PFSK-1 (cell line): ENCODE measurements around the gene SP110.

Source experiments
- FOXP2 ChIP-seq: optimal IDR thresholded peaks from 2 replicates; pipeline ENCODE3; 2011; ENCODE audit warnings: borderline replicate concordance, control low read depth, inconsistent platforms; ENCODE audit not compliant: insufficient read depth; ENCODE audit errors: extremely low read length, extremely low read depth
- POLR2AphosphoS5 ChIP-seq: IDR thresholded peaks from 2 replicates; pipeline ENCODE4 v1.6.1; 2012; ENCODE audit warnings: low read depth, mild to moderate bottlenecking, control low read depth, low read length, moderate library complexity
- SIN3A ChIP-seq: IDR thresholded peaks from 2 replicates; pipeline ENCODE4 v1.6.1; 2012; ENCODE audit warnings: mild to moderate bottlenecking, low read length, moderate library complexity, borderline replicate concordance; ENCODE audit not compliant: insufficient read depth
- TAF1 ChIP-seq: IDR thresholded peaks from 2 replicates; pipeline ENCODE4 v1.6.1; 2012; ENCODE audit warnings: low read length, control low read depth, borderline replicate concordance; ENCODE audit not compliant: insufficient read depth
- TF ChIP-seq, protein P1 (sequence below), 2 experiments: IDR thresholded peaks; 2 replicates each; pipeline versions ENCODE4 v1.6.1 to v1.8.0; 2011 to 2012; ENCODE audit warnings: low read depth in 2 of 2, low read length in 2 of 2, control low read depth in 1 of 2, inconsistent platforms in 1 of 2, mild to moderate bottlenecking in 1 of 2, moderate library complexity in 1 of 2; ENCODE audit not compliant: insufficient read depth in 1 of 2

The SP110 gene

DNA sequence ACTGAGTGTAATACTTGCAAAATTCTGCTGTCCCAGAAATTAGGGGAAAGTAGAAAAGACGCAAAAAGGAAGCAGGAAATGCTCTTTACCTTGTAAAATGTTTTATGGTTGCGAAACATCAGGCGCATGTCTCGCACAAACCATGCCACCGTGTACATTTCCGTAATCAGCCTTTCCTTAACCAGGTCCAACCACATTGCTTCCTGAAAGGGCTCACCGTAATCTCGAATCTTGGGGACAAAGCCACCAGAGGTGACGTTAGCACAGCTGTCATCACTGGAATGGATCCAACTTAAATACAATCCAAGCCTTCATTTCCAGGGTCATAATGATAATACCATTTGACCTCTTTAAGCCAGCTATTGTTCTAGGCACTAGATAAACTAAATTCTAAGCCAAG lies 49.3 kb downstream of the SP110 start:
- TF ChIP-seq FOXP2, result no peak
- TF ChIP-seq TAF1, result no peak
- no peak for TF ChIP-seq POLR2AphosphoS5
- TF ChIP-seq, protein P1, sequence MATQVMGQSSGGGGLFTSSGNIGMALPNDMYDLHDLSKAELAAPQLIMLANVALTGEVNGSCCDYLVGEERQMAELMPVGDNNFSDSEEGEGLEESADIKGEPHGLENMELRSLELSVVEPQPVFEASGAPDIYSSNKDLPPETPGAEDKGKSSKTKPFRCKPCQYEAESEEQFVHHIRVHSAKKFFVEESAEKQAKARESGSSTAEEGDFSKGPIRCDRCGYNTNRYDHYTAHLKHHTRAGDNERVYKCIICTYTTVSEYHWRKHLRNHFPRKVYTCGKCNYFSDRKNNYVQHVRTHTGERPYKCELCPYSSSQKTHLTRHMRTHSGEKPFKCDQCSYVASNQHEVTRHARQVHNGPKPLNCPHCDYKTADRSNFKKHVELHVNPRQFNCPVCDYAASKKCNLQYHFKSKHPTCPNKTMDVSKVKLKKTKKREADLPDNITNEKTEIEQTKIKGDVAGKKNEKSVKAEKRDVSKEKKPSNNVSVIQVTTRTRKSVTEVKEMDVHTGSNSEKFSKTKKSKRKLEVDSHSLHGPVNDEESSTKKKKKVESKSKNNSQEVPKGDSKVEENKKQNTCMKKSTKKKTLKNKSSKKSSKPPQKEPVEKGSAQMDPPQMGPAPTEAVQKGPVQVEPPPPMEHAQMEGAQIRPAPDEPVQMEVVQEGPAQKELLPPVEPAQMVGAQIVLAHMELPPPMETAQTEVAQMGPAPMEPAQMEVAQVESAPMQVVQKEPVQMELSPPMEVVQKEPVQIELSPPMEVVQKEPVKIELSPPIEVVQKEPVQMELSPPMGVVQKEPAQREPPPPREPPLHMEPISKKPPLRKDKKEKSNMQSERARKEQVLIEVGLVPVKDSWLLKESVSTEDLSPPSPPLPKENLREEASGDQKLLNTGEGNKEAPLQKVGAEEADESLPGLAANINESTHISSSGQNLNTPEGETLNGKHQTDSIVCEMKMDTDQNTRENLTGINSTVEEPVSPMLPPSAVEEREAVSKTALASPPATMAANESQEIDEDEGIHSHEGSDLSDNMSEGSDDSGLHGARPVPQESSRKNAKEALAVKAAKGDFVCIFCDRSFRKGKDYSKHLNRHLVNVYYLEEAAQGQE (IDR thresholded peaks at IDR 0.05; ENCODE audit: insufficient read depth in 1 of 2, low read depth in 2 of 2, low read length in 2 of 2), result no peak
- TF ChIP-seq SIN3A, result no peak

DNA sequence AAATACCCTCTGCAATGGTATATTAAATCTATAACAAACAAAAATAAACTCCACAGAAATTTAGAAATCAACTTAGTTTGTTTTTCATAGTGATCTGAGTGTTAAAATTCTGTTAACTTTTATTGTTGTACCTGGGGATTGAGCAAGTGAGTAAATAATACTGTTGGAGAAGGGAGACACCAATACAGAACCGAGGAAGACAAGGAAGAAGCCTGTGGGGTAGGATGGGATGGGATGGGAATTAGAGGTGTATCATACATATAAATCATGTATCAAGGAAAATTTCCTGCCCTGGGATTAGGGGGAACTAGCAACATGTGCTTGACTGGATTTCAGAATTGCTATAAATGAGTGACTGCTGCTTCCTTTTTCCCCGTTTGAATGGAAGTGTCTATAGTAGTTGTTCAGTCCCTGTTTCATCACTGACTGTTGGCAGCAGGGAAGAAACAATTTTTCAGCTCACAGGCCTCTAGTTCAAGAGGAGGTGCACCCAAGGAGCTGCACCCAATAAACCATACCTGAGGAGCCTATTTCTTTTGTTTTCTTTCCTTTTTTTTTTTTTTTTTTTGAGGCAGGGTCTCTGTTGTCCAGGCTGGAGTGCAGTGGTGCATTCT lies 53.1 kb downstream of the SP110 start:
- TF ChIP-seq, protein P1 (IDR thresholded peaks at IDR 0.05; ENCODE audit: insufficient read depth in 1 of 2, low read depth in 2 of 2, low read length in 2 of 2), result no peak
- TF ChIP-seq TAF1, result no peak
- no peak for TF ChIP-seq POLR2AphosphoS5
- TF ChIP-seq FOXP2, result no peak
- no peak for TF ChIP-seq SIN3A

DNA sequence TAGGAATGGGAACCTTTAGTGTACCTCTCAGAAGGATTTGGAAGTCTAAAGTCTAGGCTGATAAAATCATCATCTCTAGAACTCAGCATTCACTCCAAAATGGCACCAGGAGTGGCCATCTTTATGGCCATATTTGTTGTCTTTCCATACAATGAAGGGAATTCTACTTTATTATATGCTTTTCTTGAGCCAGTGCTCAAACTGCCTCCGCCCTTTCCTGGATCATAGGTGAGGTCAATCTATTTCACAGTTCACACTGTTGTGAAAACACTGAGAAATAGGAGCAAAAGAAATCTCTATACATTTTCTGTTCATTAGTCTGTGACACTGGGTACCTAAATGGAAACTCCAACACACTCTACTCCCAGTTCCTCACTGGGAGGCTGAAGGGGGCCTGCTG lies 55.6 kb downstream of the SP110 start:
- TF ChIP-seq FOXP2 (no peak), POLR2AphosphoS5 (no peak), SIN3A (no peak), TAF1 (no peak)
- TF ChIP-seq, protein P1 (IDR thresholded peaks at IDR 0.05; ENCODE audit: insufficient read depth in 1 of 2, low read depth in 2 of 2, low read length in 2 of 2), result no peak

DNA sequence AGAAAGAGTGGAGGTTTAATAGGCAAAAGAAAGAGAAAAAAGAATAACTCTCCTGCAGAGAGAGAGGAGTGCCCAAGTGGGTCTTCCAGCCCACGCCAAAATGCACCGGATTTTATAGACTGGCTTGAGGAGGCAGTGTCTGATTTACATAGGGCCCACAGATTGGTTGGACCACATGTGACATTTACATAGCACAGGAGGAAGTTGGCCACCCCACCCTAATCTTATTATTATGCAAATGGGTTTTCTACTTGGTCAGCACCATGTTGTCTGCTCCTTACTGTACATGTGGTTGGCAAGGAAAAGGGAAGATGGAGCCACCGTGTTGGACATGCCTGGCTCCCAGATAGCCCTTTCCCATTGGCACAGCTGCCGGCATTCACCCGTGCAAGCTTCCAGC lies 56.8 kb downstream of the SP110 start:
- TF ChIP-seq TAF1 (no peak), POLR2AphosphoS5 (no peak), FOXP2 (no peak), SIN3A (no peak)
- TF ChIP-seq, protein P1 (IDR thresholded peaks at IDR 0.05; ENCODE audit: insufficient read depth in 1 of 2, low read depth in 2 of 2, low read length in 2 of 2), result no peak

DNA sequence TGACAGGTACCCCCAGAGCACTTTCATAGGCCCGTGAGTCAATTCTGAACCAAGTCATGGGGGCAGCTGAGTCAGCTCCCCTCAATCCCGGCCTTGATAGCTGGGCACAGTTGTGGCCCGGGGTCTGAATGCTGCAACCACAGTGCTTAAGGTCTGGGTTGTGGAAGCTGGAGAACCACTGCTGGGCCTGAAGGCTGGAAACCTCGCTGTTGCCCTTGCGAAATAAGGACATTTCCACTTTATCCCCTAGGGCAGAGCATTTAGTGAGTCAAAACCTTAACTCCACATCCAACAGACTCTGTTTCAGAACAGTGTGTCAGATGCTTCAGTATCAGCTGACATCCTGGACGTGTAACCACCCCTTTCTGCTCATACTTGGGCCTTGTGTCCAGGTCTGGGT lies 58.6 kb downstream of the SP110 start:
- TF ChIP-seq, protein P1 (IDR thresholded peaks at IDR 0.05; ENCODE audit: insufficient read depth in 1 of 2, low read depth in 2 of 2, low read length in 2 of 2), result no peak
- TF ChIP-seq FOXP2 (no peak), TAF1 (no peak), POLR2AphosphoS5 (no peak), SIN3A (no peak)
